PC-3 (cell line): Measurements from ENCODE around the gene ANGPTL8. TPM values are rescaled to one million over a fixed set of nuclear protein-coding genes. Genes with fewer than 3 reads are reported as not detected.

Experiments used
- ATAC-seq: fragments of 200-7000 bp; cut with Tn5 transposase; 2 replicates; pipeline ENCODE4 v1.9.1; 2020; ENCODE audit warnings: mild to moderate bottlenecking, moderate library complexity
- Bru-seq: library from RNA; stranded (reverse); fragments of 400-500 nt; gene quantifications from one replicate; lab custom pipeline; 2021; lab: Mats Ljungman, UMichigan
- BruChase-seq, 2 experiments: library from RNA; stranded (reverse); fragments of 400-500 nt; gene quantifications; one replicate each; lab custom pipeline; 2021; lab: Mats Ljungman, UMichigan
- BruUV-seq: library from RNA; stranded (reverse); fragments of 400-500 nt; replicated peaks from 2 replicates; lab custom pipeline; 2021; lab: Mats Ljungman, UMichigan
- CTCF ChIA-PET: fragments of 300-600 bp; sonication (Branson Sonifier 250); formaldehyde crosslinking; loops from one replicate; lab custom pipeline; 2022; ENCODE audit warnings: antibody characterized with exemption; lab: Charles Lee
- POLR2A ChIA-PET: fragments of 300-600 bp; sonication (Branson Sonifier 250); formaldehyde crosslinking; loops from one replicate; lab custom pipeline; 2022; ENCODE audit warnings: antibody characterized with exemption; ENCODE audit not compliant: unreplicated experiment; lab: Charles Lee
- DNase-seq: peaks from one replicate; pipeline ENCODE4 v3.0.0-alpha.2; 2015
- H2AFZ ChIP-seq: fragments of 300-600 bp; sonication (generic); 2 replicates; pipeline ENCODE4 v1.6.0; 2016; ENCODE audit warnings: antibody characterized with exemption, low read length
- H3F3A ChIP-seq: fragments of 300-600 bp; sonication (generic); one replicate; pipeline ENCODE4 v1.6.0; 2017; ENCODE audit warnings: antibody characterized with exemption, low read length, control low read depth, mild to moderate bottlenecking; ENCODE audit not compliant: unreplicated experiment
- H3K27ac ChIP-seq: fragments of 300-600 bp; sonication (generic); 2 replicates; pipeline ENCODE4 v1.5.1; 2016; ENCODE audit warnings: mild to moderate bottlenecking, low read length
- H3K27me3 ChIP-seq: fragments of 300-600 bp; sonication (generic); 2 replicates; pipeline ENCODE4 v1.6.1; 2016; ENCODE audit warnings: low read length, mixed read lengths
- H3K36me3 ChIP-seq: fragments of 300-600 bp; sonication (generic); 2 replicates; pipeline ENCODE4 v1.6.1; 2016; ENCODE audit warnings: low read depth, mixed run types, low read length, mixed read lengths
- H3K4me1 ChIP-seq: fragments of 300-600 bp; sonication (generic); 2 replicates; pipeline ENCODE4 v1.5.1; 2016; ENCODE audit warnings: low read length; ENCODE audit not compliant: insufficient read depth
- H3K4me2 ChIP-seq: fragments of 300-600 bp; sonication (generic); 2 replicates; pipeline ENCODE4 v1.6.0; 2016; ENCODE audit warnings: low read length
- H3K4me3 ChIP-seq: fragments of 300-600 bp; sonication (generic); 2 replicates; pipeline ENCODE4 v1.5.1; 2016; ENCODE audit warnings: mild to moderate bottlenecking, low read length, mixed read lengths
- H3K79me2 ChIP-seq: fragments of 300-600 bp; sonication (generic); 2 replicates; pipeline ENCODE4 v1.6.1; 2017; ENCODE audit warnings: low read length, mixed read lengths
- H3K9ac ChIP-seq: fragments of 300-600 bp; sonication (generic); 2 replicates; pipeline ENCODE4 v1.6.0; 2016; ENCODE audit warnings: mild to moderate bottlenecking, low read length
- H3K9me2 ChIP-seq: fragments of 300-600 bp; sonication (generic); replicated peaks from 2 replicates; pipeline ENCODE4 v1.6.1; 2016; ENCODE audit warnings: mixed run types, low read length, mixed read lengths
- H3K9me3 ChIP-seq: fragments of 300-600 bp; sonication (generic); 2 replicates; pipeline ENCODE4 v1.6.1; 2016; ENCODE audit warnings: low read length, mixed read lengths
- H4K20me1 ChIP-seq: fragments of 300-600 bp; sonication (generic); 2 replicates; pipeline ENCODE4 v1.6.1; 2016; ENCODE audit warnings: low read length, mixed read lengths
- EZH2 ChIP-seq: fragments of 300-600 bp; sonication (generic); IDR thresholded peaks from one replicate; pipeline ENCODE4 v1.6.1; 2017; ENCODE audit warnings: antibody characterized with exemption, mild to moderate bottlenecking, low read length; ENCODE audit not compliant: unreplicated experiment
- EZH2phosphoT487 ChIP-seq: fragments of 300-600 bp; sonication (generic); IDR thresholded peaks from 2 replicates; pipeline ENCODE4 v1.6.1; 2018; ENCODE audit warnings: mild to moderate bottlenecking, antibody characterized with exemption, low read length, borderline replicate concordance
- intact Hi-C: fragments of 100-400 bp; cut with micrococcal nuclease; formaldehyde crosslinking; loops from 2 replicates; pipeline ENCODE4 v1.9.0; 2023
- long read RNA-seq: library from polyadenylated mRNA; unstranded; transcript quantifications from one replicate; pipeline ENCODE4 v2.0.0, GENCODE V29; 2021; ENCODE audit not compliant: unreplicated experiment
- total RNA-seq: library from RNA; depleted of rRNA; stranded (reverse); fragments of >200 nt; gene quantifications from 2 replicates; pipeline ENCODE4 v1.2.3, GENCODE V29; 2014; rRNA removed
- TF ChIP-seq, protein P1 (sequence below): fragments of 300-600 bp; sonication (generic); conservative IDR thresholded peaks from 2 replicates; pipeline ENCODE4 v1.5.1; 2017; ENCODE audit warnings: antibody characterized with exemption, low read depth, mild to moderate bottlenecking, low read length

ANGPTL8 gene, protein sequence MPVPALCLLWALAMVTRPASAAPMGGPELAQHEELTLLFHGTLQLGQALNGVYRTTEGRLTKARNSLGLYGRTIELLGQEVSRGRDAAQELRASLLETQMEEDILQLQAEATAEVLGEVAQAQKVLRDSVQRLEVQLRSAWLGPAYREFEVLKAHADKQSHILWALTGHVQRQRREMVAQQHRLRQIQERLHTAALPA
- not detected in 2 replicates for total RNA-seq
- percentile 8 among the genes with signal in this experiment for Bru-seq, nascent RNA
- BruChase-seq, experiment 1, labeled RNA remaining after a 6-hour chase, result percentile 25 among the genes with signal in this experiment
- BruChase-seq, experiment 2, labeled RNA remaining after a 2-hour chase, result percentile 18 among the genes with signal in this experiment
- long read RNA-seq, result 0 reads

DNA sequence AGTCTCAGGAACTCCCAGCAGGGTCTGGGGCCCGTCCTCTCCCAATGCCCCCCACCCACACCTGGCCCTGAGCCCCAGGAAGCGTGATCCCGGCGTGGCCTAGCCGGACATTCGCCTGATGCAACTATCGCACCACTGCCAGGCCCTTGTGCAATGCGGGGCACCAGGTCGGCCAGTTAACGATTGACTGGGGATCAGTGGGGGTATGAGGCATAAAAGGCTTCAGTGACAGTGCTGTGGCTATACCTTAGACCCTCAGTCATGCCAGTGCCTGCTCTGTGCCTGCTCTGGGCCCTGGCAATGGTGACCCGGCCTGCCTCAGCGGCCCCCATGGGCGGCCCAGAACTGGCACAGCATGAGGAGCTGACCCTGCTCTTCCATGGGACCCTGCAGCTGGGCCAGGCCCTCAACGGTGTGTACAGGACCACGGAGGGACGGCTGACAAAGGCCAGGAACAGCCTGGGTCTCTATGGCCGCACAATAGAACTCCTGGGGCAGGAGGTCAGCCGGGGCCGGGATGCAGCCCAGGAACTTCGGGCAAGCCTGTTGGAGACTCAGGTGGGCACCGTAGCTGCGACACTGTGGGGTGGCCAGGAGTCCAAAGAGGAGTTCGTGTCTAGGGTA, at the start of gene ANGPTL8:
ANGPTL8 (plus strand) TSS at position 243 of the 624 bp plus-strand sequence; CDS start at position 262, 19 bp downstream.
- DNase-seq (no peak), ATAC-seq (no peak)
- no peak within 1 kb of the TSS for H2AFZ ChIP-seq
- no peaks in the 10 kb centered on the region for H3F3A ChIP-seq
- no peaks in the 10 kb centered on the region for H3K9me3 ChIP-seq
- no peak within 1 kb of the TSS for H3K9ac ChIP-seq
- H3K9me2 ChIP-seq, result no peaks in the 10 kb centered on the region
- H3K27me3 ChIP-seq, result no peaks in the 10 kb centered on the region
- no peaks in the 10 kb centered on the region for H3K4me1 ChIP-seq
- no peak within 1 kb of the TSS for H3K4me2 ChIP-seq
- H3K4me3 ChIP-seq, result no peak within 1 kb of the TSS
- no peak within 1 kb of the TSS for H3K27ac ChIP-seq
- no peak for TF ChIP-seq EZH2phosphoT487
- TF ChIP-seq, protein P1, sequence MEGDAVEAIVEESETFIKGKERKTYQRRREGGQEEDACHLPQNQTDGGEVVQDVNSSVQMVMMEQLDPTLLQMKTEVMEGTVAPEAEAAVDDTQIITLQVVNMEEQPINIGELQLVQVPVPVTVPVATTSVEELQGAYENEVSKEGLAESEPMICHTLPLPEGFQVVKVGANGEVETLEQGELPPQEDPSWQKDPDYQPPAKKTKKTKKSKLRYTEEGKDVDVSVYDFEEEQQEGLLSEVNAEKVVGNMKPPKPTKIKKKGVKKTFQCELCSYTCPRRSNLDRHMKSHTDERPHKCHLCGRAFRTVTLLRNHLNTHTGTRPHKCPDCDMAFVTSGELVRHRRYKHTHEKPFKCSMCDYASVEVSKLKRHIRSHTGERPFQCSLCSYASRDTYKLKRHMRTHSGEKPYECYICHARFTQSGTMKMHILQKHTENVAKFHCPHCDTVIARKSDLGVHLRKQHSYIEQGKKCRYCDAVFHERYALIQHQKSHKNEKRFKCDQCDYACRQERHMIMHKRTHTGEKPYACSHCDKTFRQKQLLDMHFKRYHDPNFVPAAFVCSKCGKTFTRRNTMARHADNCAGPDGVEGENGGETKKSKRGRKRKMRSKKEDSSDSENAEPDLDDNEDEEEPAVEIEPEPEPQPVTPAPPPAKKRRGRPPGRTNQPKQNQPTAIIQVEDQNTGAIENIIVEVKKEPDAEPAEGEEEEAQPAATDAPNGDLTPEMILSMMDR, result no peak
- no peak for TF ChIP-seq EZH2
- CTCF ChIA-PET, result no interaction called here
- no TSS peak for BruUV-seq
- no peaks in the 10 kb centered on the region for H3K79me2 ChIP-seq
- intact Hi-C loops, result no loop called here
- POLR2A ChIA-PET, result no interaction called here
- H4K20me1 ChIP-seq, result no peaks in the 10 kb centered on the region
- no peaks in the 10 kb centered on the region for H3K36me3 ChIP-seq

DNA sequence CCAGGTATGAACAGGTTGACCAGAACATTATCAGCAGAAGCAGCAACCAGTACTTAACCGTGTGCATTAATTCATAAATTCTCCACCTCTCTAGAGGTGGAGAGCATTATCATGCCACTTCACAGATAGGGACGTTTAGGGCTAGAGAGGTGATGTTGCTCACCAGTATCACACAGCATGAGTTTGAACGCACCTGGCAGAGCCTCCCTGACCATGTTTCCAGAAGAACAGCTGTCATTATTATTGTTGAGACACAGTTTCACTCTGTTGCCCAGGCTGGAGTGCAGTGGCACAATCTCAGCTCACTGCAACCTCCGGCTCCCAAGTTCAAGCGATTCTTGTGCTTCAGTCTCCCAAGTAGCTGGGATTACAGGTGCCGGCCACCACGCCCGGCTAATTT, 48.9 kb upstream of the ANGPTL8 start:
- H3K9me3 ChIP-seq, result no peaks in the 10 kb centered on the region
- H3K9ac ChIP-seq, result no peak overlapping the region
- no TSS peak for BruUV-seq
- intact Hi-C loops, result no loop called here
- H3K36me3 ChIP-seq, result peaks cover 22% of the 10 kb centered on the region
- H3K27me3 ChIP-seq, result no peaks in the 10 kb centered on the region
- ChIA-PET POLR2A (no interaction called here), CTCF (no interaction called here)
- no peaks in the 10 kb centered on the region for H4K20me1 ChIP-seq
- ATAC-seq (no peak), DNase-seq (no peak)
- H3K79me2 ChIP-seq, result peaks cover 3% of the 10 kb centered on the region
- no peak for TF ChIP-seq EZH2
- TF ChIP-seq, protein P1, result no peak
- no peak for TF ChIP-seq EZH2phosphoT487
- no peak overlapping the region for H2AFZ ChIP-seq
- no peak overlapping the region for H3K4me2 ChIP-seq
- H3K27ac ChIP-seq, result no peak overlapping the region
- peaks cover 5% of the 10 kb centered on the region; the same call in 1 of the 2 replicates for H3K4me1 ChIP-seq
- H3F3A ChIP-seq, result no peaks in the 10 kb centered on the region
- no peaks in the 10 kb centered on the region for H3K9me2 ChIP-seq
- no peak overlapping the region for H3K4me3 ChIP-seq

DNA sequence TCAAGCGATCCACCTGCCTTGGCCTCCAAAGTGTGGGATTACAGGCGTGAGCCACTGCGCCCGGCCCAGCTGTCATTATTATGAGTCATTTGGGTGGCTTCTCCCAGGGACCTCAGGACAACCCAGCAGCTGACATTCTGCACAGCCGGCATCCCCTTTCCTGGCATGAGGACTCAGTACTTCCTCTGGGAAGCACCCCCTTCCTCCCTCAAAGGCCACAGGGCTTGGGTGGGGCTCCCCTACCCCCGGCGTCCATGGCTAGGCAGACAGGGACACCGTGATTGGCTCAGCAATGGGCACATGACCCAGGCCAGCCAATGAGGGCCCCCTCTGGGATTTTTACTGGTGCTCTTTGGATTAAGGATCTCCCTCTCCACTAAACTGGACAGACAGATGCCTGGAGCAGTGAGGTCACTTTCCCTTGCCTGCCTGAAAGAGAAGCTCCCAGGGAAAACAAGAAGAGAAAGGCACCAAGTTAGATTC, 48.1 kb upstream of the ANGPTL8 start:
- Histone ChIP-seq H3K36me3 (peaks cover 20% of the 10 kb centered on the region), H3K9me2 (no peaks in the 10 kb centered on the region), H2AFZ (no peak overlapping the region), H4K20me1 (no peaks in the 10 kb centered on the region), H3K9me3 (no peaks in the 10 kb centered on the region), H3K27me3 (no peaks in the 10 kb centered on the region), H3K9ac (no peak overlapping the region), H3F3A (no peaks in the 10 kb centered on the region), H3K4me1 (peaks cover 7% of the 10 kb centered on the region; the same call in 1 of the 2 replicates), H3K79me2 (peaks cover 10% of the 10 kb centered on the region), H3K4me3 (no peak overlapping the region), H3K27ac (no peak overlapping the region), H3K4me2 (no peak overlapping the region)
- DNase-seq, result peak; percentile 53
- ChIA-PET CTCF (no interaction called here), POLR2A (no interaction called here)
- BruUV-seq, result no TSS peak
- intact Hi-C loops, result no loop called here
- peak; percentile 79 for ATAC-seq
- TF ChIP-seq EZH2 (no peak), EZH2phosphoT487 (no peak)
- TF ChIP-seq, protein P1, result no peak
